Measurements from ENCODE around the gene TMEM51.

GRCh38 chr1:15195420-15196052 lies 42.0 kb downstream of the TMEM51 start:
- TF ChIP-seq CTCF (IDR thresholded peaks at IDR 0.05; ENCODE audit: insufficient read depth, low read depth, low read length) (no peak), EZH2 (IDR thresholded peaks at IDR 0.05; ENCODE audit: insufficient read depth, low read length) (no peak)

Measured in astrocyte (in vitro differentiated cells and primary cell).